Bronchial epithelial cell (primary cell): Measurements from ENCODE around the gene OR52E1. TPM values are rescaled to one million over a fixed set of nuclear protein-coding genes. Genes with fewer than 3 reads are reported as not detected.

Experiments used
- DNase-seq: peaks from one replicate; pipeline ENCODE4 v3.0.0-alpha.2; 2010; ENCODE audit warnings: low read depth
- FAIRE-seq: peaks from 2 replicates; lab custom pipeline; 2011; peaks lifted over from hg19 to GRCh38; lab: Jason Lieb, UNC
- H3K27me3 ChIP-seq: 2 replicates; pipeline ENCODE4 v1.5.1; 2011; ENCODE audit warnings: low read length; ENCODE audit not compliant: control insufficient read depth, insufficient read depth
- H3K36me3 ChIP-seq: 2 replicates; pipeline ENCODE4 v1.5.1; 2011; ENCODE audit warnings: low read length; ENCODE audit not compliant: control insufficient read depth, insufficient read depth
- H3K4me3 ChIP-seq: 2 replicates; pipeline ENCODE4 v1.5.1; 2011; ENCODE audit warnings: mild to moderate bottlenecking, low read depth, low read length, control low read depth
- CTCF ChIP-seq: IDR thresholded peaks from 2 replicates; pipeline ENCODE4 v1.5.1; 2011; ENCODE audit warnings: mild to moderate bottlenecking, moderate library complexity, low read length, control low read depth, inconsistent platforms; ENCODE audit not compliant: insufficient read depth, severe bottlenecking
- total RNA-seq: library from RNA; depleted of rRNA; stranded (reverse); fragments of >200 nt; gene quantifications from 2 replicates; pipeline ENCODE4 v1.2.1, GENCODE V29; 2014

OR52E1 gene
- total RNA-seq, 1 donor from 2014 or later, result not detected

- FAIRE-seq, result no peak
- Histone ChIP-seq H3K27me3 (no peaks in the 10 kb centered on the region), H3K4me3 (no peak overlapping the region), H3K36me3 (no peaks in the 10 kb centered on the region)
- DNase-seq, result no peak
- no peak for TF ChIP-seq CTCF
Measured at GRCh38 chr11:5117588-5117987, 48.2 kb downstream of the OR52E1 start.

GRCh38 chr11:5118893-5119292 is 49.5 kb downstream of the OR52E1 start:
- H3K36me3 ChIP-seq, result no peaks in the 10 kb centered on the region
- DNase-seq (no peak), FAIRE-seq (no peak)
- no peak overlapping the region for H3K4me3 ChIP-seq
- TF ChIP-seq CTCF, result no peak
- H3K27me3 ChIP-seq, result no peaks in the 10 kb centered on the region

Other genes starting within 250 kb of the OR52E1 start
- gene OR51F2, start 248.3 kb upstream of the OR52E1 start, total RNA-seq, result not detected in 2 replicates
- not detected in 2 replicates for gene OR51S1, start 220.4 kb upstream of the OR52E1 start, total RNA-seq
- not detected in 2 replicates for gene OR51T1, start 187.7 kb upstream of the OR52E1 start, total RNA-seq
- gene OR51A7, start 165.8 kb upstream of the OR52E1 start, total RNA-seq, result not detected in 2 replicates
- not detected in 2 replicates for gene OR51G2, start 150.2 kb upstream of the OR52E1 start, total RNA-seq
- gene OR51G1, start 145.2 kb upstream of the OR52E1 start, total RNA-seq, result not detected in 2 replicates
- gene OR51A4, start 122.0 kb upstream of the OR52E1 start, total RNA-seq, result not detected in 2 replicates
- gene OR51A2, start 113.9 kb upstream of the OR52E1 start, total RNA-seq, result not detected in 2 replicates
- gene OR51L1, start 74.7 kb upstream of the OR52E1 start, total RNA-seq, result not detected in 2 replicates
- not detected in 2 replicates for gene OR52J3, start 23.0 kb upstream of the OR52E1 start, total RNA-seq
- gene OR52E2, start 9.9 kb upstream of the OR52E1 start, total RNA-seq, result not detected in 2 replicates
- gene OR52A5, start 68.8 kb downstream of the OR52E1 start, total RNA-seq, result not detected in 2 replicates
- gene OR52A1, start 85.2 kb downstream of the OR52E1 start, total RNA-seq, result not detected in 2 replicates
- gene OR51V1, start 131.1 kb downstream of the OR52E1 start, total RNA-seq, result not detected in 2 replicates
- gene HBB, start 157.5 kb downstream of the OR52E1 start, total RNA-seq, result not detected in 2 replicates
- gene HBD, start 164.9 kb downstream of the OR52E1 start, total RNA-seq, result not detected in 2 replicates
- not detected in 2 replicates for gene HBG1, start 180.3 kb downstream of the OR52E1 start, total RNA-seq
- not detected in 2 replicates for gene HBG2, start 185.2 kb downstream of the OR52E1 start, total RNA-seq
- not detected in 2 replicates for gene HBE1, start 200.4 kb downstream of the OR52E1 start, total RNA-seq
- not detected in 2 replicates for gene OR51B4, start 232.4 kb downstream of the OR52E1 start, total RNA-seq